HepG2 (cell line): ENCODE results near the gene ARHGAP26.

Source experiments
- CHD2 ChIP-seq: IDR thresholded peaks from 2 replicates; pipeline ENCODE4 v1.6.1; 2011; ENCODE audit warnings: low read depth, low read length, improper control_type of control experiment
- FOXJ3 ChIP-seq: sonication (generic); formaldehyde crosslinking; IDR thresholded peaks from 2 replicates; pipeline ENCODE4 v1.4.0; 2020; ENCODE audit warnings: missing genetic modification reagents, mild to moderate bottlenecking, borderline replicate concordance
- POLR2AphosphoS5 ChIP-seq: IDR thresholded peaks from 2 replicates; pipeline ENCODE4 v1.6.1; 2012; ENCODE audit warnings: low read depth, low read length
- SMC3 ChIP-seq: IDR thresholded peaks from 2 replicates; pipeline ENCODE4 v1.6.1; 2011; ENCODE audit warnings: low read length, improper control_type of control experiment
- TCF12 ChIP-seq, 2 experiments: fragments of 450-650 bp in 1 of 2; sonication (generic) in 1 of 2; formaldehyde crosslinking in 1 of 2; IDR thresholded peaks; 2 replicates each; pipeline versions ENCODE4 v1.6.1 to v1.8.0; 2017 to 2022; ENCODE audit warnings: antibody characterized with exemption in 1 of 2, mild to moderate bottlenecking in 1 of 2, missing genetic modification reagents in 1 of 2, moderate library complexity in 1 of 2
- ZNF83 ChIP-seq: sonication (generic); formaldehyde crosslinking; IDR thresholded peaks from 2 replicates; pipeline ENCODE4 v1.4.0; 2020; ENCODE audit warnings: missing genetic modification reagents, mild to moderate bottlenecking, borderline replicate concordance
- TF ChIP-seq, protein P1 (sequence below): IDR thresholded peaks from 2 replicates; pipeline ENCODE4 v1.6.1; 2016; ENCODE audit warnings: mild to moderate bottlenecking

DNA sequence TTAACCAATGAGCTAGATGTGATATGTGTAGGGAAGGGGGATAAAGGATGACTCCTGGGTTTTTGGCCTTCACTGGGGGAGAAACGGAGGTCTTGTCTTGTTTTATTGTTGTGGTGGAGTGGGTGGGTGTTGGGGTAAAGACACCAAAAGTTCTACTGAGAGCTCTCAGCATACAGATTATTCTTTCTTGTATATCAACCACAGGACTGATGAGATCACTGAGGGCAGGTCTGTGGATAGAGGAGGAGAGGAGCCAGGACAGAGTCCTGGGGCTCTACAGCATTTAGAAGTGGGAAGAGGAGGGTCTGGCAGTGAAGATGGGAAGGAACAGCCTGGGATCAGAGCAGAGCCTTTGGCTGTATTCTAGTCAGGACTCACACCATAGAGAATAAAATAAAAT is 310.8 kb downstream of the ARHGAP26 start:
- TF ChIP-seq SMC3 (no peak), CHD2 (no peak), ZNF83 (CRISPR knock-in tag) (no peak), FOXJ3 (CRISPR knock-in tag) (no peak), TCF12 (IDR thresholded peaks at IDR 0.05) (no peak), TCF12 (CRISPR knock-in tag; IDR thresholded peaks at IDR 0.05) (no peak), POLR2AphosphoS5 (no peak)
- TF ChIP-seq, protein P1, sequence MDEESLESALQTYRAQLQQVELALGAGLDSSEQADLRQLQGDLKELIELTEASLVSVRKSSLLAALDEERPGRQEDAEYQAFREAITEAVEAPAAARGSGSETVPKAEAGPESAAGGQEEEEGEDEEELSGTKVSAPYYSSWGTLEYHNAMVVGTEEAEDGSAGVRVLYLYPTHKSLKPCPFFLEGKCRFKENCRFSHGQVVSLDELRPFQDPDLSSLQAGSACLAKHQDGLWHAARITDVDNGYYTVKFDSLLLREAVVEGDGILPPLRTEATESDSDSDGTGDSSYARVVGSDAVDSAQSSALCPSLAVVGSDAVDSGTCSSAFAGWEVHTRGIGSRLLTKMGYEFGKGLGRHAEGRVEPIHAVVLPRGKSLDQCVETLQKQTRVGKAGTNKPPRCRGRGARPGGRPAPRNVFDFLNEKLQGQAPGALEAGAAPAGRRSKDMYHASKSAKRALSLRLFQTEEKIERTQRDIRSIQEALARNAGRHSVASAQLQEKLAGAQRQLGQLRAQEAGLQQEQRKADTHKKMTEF (CRISPR knock-in tag): no peak
